ENCODE results near the gene TTI1.
A peak's percentile ranks its signal among the peaks of the same experiment; 100 is the strongest.

TTI1 gene

DNA sequence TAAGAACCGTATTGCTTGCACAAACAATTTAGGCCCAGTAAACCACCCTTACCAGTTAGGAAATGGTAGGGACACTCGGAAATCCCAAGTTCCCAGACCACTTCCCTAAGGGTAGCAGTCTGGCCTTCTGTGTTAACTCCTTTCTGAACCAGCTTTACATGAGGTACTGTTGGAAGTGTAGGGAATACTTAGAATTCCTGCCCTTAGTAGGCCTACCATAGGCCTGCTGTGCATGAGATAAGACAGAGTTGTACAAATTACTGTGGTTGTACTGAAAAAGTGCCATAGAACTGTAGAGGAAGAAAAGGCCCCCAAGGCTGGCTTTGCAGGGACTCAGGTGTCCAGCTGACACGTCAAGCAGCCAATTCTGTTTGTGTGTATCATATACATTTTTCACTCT is 11.4 kb upstream of the TTI1 start:
- DNase-seq (ENCODE audit: low read depth in 2 of 2): no peak
- no peak overlapping the region for H3K4me3 ChIP-seq (replicated peaks in 1 of 2; ENCODE audit: low read depth in 2 of 2, low read length in 2 of 2)
- TF ChIP-seq, protein P1, sequence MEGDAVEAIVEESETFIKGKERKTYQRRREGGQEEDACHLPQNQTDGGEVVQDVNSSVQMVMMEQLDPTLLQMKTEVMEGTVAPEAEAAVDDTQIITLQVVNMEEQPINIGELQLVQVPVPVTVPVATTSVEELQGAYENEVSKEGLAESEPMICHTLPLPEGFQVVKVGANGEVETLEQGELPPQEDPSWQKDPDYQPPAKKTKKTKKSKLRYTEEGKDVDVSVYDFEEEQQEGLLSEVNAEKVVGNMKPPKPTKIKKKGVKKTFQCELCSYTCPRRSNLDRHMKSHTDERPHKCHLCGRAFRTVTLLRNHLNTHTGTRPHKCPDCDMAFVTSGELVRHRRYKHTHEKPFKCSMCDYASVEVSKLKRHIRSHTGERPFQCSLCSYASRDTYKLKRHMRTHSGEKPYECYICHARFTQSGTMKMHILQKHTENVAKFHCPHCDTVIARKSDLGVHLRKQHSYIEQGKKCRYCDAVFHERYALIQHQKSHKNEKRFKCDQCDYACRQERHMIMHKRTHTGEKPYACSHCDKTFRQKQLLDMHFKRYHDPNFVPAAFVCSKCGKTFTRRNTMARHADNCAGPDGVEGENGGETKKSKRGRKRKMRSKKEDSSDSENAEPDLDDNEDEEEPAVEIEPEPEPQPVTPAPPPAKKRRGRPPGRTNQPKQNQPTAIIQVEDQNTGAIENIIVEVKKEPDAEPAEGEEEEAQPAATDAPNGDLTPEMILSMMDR (IDR thresholded peaks at IDR 0.05; ENCODE audit: low read depth, low read length): no peak

DNA sequence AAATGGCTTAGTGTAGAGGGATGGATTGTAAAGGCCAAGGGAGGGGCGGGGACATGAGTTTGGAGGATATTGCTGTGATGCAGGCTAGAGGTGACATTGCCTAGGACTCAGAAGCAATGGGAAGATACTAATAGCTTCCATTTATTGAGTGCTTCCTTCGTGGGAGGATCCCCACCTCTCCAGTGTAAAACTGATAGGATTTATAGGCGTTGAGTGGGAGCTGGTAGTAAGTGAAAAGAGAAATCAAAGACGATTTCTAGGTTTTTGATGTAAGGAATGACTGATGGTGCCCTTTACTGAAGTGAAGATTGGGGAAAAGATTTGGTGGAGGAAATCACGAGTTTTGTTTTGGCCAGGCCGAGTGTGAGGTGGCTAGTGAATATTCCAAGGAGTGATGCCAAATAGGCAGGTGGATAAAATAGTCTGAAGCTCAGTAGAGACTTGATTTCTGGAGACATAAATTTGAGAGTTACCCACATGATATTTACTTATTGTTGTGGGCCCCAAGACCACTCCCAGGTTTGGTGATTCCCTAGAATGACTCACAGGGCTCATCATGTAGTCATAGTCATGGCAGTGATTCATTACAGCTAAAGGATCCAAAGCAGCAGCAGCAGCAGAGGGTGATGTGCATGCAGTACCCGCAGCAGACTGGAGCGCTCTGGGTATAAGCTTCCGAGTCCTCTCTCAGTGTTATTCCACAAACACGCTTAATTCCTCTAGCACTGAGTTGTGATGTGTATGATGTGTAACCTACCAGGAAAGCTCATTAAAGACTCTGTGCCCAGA is 10.4 kb upstream of the TTI1 start:
- no peak overlapping the region for H3K4me3 ChIP-seq (replicated peaks in 1 of 2; ENCODE audit: low read depth in 2 of 2, low read length in 2 of 2)
- peak; percentile 53 to 93 for DNase-seq (ENCODE audit: low read depth in 2 of 2)
- TF ChIP-seq, protein P1 (IDR thresholded peaks at IDR 0.05; ENCODE audit: low read depth, low read length): peak; percentile 54

DNA sequence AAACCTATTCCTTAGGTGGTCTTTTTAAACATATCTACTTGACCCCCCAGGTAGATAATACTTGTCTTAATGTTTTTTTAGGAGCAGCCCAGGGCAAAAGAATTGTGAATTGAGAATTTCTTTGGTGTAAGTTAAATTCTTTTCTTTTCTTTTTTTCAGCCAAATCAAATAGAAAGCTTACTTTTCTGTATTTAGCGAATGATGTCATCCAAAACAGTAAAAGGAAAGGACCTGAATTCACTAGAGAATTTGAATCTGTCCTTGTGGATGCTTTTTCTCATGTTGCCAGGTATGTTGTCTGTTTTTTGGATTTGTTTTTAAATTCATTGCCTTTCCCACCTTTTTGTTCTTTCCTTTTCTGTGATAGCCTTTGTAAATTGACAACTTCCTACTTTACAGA is 7.0 kb upstream of the TTI1 start:
- no peak for DNase-seq (ENCODE audit: low read depth in 2 of 2)
- H3K4me3 ChIP-seq (replicated peaks in 1 of 2; ENCODE audit: low read depth in 2 of 2, low read length in 2 of 2): no peak overlapping the region
- TF ChIP-seq, protein P1 (IDR thresholded peaks at IDR 0.05; ENCODE audit: low read depth, low read length): no peak

GRCh38 chr20:38036366-38036765 is 3.1 kb upstream of the TTI1 start:
- TF ChIP-seq, protein P1 (IDR thresholded peaks at IDR 0.05; ENCODE audit: low read depth, low read length): no peak
- H3K4me3 ChIP-seq (replicated peaks in 1 of 2; ENCODE audit: low read depth in 2 of 2, low read length in 2 of 2): no peak overlapping the region
- no peak for DNase-seq (ENCODE audit: low read depth in 2 of 2)

DNA sequence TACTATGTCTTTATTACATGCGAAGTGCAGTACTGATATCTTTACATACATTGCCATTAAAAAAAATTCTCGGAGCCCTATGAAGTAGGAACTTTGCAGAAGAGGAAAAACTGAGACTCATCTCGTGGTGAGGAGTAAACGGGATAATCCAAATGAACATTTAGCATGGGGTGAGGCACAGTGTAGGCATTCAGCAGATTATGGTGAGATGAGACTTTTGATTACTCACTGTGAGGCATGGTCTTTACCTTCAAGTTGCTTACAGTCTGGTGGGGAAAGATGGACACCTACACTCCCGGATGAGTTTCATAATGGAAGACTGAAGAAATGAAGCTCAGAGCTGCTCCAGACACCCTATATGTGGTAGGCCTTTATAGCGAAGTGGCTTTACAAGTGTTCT is 1.7 kb upstream of the TTI1 start:
- TF ChIP-seq, protein P1 (IDR thresholded peaks at IDR 0.05; ENCODE audit: low read depth, low read length): no peak
- no peak for DNase-seq (ENCODE audit: low read depth in 2 of 2)
- peak overlapping the region in 1 of 2 donors; percentile 92 for H3K4me3 ChIP-seq (replicated peaks in 1 of 2; ENCODE audit: low read depth in 2 of 2, low read length in 2 of 2)

DNA sequence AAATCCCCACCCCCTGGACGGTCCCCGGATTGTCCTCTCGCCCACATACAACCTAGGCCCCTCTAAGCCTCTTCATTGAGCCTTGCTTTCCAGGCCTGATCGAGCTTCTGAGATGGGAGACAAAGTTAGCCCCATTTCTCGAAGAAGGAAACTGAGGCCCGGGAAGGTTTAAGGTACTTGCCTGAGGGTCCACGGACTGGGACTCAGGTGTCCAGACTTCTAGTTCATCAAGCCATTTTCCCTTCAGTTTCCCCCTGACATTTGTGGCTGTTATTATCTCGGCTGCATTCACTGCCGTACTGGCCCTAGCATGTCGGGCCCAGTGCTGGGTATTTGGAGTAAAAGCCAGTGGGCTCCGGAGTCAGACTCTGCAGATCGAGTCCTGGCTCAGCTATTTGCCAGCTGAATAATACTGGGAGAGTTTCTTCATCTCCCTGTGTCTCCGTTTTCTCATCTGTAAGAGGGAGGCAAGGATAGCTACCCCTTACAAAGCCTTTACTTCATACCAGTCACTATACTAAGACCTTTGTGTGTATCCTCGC is 923 bp upstream of the TTI1 start:
- H3K4me3 ChIP-seq (replicated peaks in 1 of 2; ENCODE audit: low read depth in 2 of 2, low read length in 2 of 2): peak overlapping the region; percentile 92 to 93
- DNase-seq (ENCODE audit: low read depth in 2 of 2): no peak
- TF ChIP-seq, protein P1 (IDR thresholded peaks at IDR 0.05; ENCODE audit: low read depth, low read length): no peak

Measured in cardiac fibroblast (primary cell).